ENCODE data around the gene GNAQ.

GRCh38 chr9:77882294-77882693 lies 149.3 kb downstream of the GNAQ start:
- TF ChIP-seq CTCF (optimal IDR thresholded peaks at IDR 0.05 in 1 of 3, IDR thresholded peaks at IDR 0.05 in 1 of 3, conservative IDR thresholded peaks at IDR 0.05 in 1 of 3; ENCODE audit: extremely low read depth in 1 of 3, insufficient read depth in 2 of 3, low read length in 3 of 3) = no peak
- TF ChIP-seq EZH2 (IDR thresholded peaks at IDR 0.05; ENCODE audit: low read length) = no peak

All from keratinocyte (primary cell).